GM19372 (cell line): ENCODE measurements around the gene DNAJB2.
A peak's percentile ranks its signal among the peaks of the same experiment; 100 is the strongest.
"Not testable (repeated sequence)": the region's sequence is repeated elsewhere in the genome, so short reads cannot be mapped to it uniquely, and the experiment has no call there.

Source experiments
- ATAC-seq: cut with Tn5 transposase; IDR thresholded peaks from one replicate; pipeline ENCODE4 v1.9.1; 2021; ENCODE audit warnings: mild to moderate bottlenecking, low read depth, moderate library complexity; ENCODE audit not compliant: unreplicated experiment

DNAJB2 gene

GRCh38 chr2:219297766-219298456, 18.7 kb downstream of the DNAJB2 start:
- ATAC-seq, result no peak

GRCh38 chr2:219298759-219299371, 19.7 kb downstream of the DNAJB2 start:
- ATAC-seq, result peak; percentile 46

GRCh38 chr2:219299372-219299760, 20.2 kb downstream of the DNAJB2 start:
- no peak for ATAC-seq

GRCh38 chr2:219300022-219300421, 20.9 kb downstream of the DNAJB2 start:
- no peak for ATAC-seq

GRCh38 chr2:219302412-219302968, 23.3 kb downstream of the DNAJB2 start:
- ATAC-seq, result no peak

GRCh38 chr2:219304223-219304622, 25.1 kb downstream of the DNAJB2 start:
- no peak for ATAC-seq

GRCh38 chr2:219306047-219306446, 26.9 kb downstream of the DNAJB2 start:
- ATAC-seq, result no peak

- ATAC-seq, result no peak
Observed at GRCh38 chr2:219308142-219309101, 29.3 kb downstream of the DNAJB2 start.

- no peak for ATAC-seq
Observed at GRCh38 chr2:219309278-219309677, 30.1 kb downstream of the DNAJB2 start, which contains the start of gene PTPRN. Gene PTPRN, minus strand, starts transcription at chr2:219309401. Its CDS starts 69 bp downstream, at chr2:219309332.

GRCh38 chr2:219312683-219313263, 33.6 kb downstream of the DNAJB2 start:
- not testable (repeated sequence) for ATAC-seq

- ATAC-seq, result no peak
Observed at GRCh38 chr2:219314804-219315468, 35.8 kb downstream of the DNAJB2 start.

- ATAC-seq, result no peak
Observed at GRCh38 chr2:219323434-219323833, 44.3 kb downstream of the DNAJB2 start.

- no peak for ATAC-seq
Observed at GRCh38 chr2:219325136-219325535, 46.0 kb downstream of the DNAJB2 start.

GRCh38 chr2:219325657-219326315, 46.6 kb downstream of the DNAJB2 start:
- ATAC-seq, result no peak

- ATAC-seq, result no peak
Observed at GRCh38 chr2:219327719-219328118, 48.6 kb downstream of the DNAJB2 start.

- ATAC-seq, result no peak
Observed at GRCh38 chr2:219331560-219332213, 52.5 kb downstream of the DNAJB2 start.

GRCh38 chr2:219332542-219332941, 53.4 kb downstream of the DNAJB2 start, which contains the start of gene RESP18:
Gene RESP18, minus strand, starts transcription at chr2:219332744.
- no peak for ATAC-seq

- ATAC-seq, result no peak
Observed at GRCh38 chr2:219334076-219334475, 54.9 kb downstream of the DNAJB2 start.

- ATAC-seq, result no peak
Observed at GRCh38 chr2:219335373-219335786, 56.2 kb downstream of the DNAJB2 start.
